Endothelial cell (in vitro differentiated cells): ENCODE results near the gene RPL13A. TPM values are rescaled to one million over a fixed set of nuclear protein-coding genes. Genes with fewer than 3 reads are reported as not detected.

ENCODE experiments used
- DNase-seq: peaks from one replicate; pipeline ENCODE4 v3.0.0; 2021; ENCODE audit warnings: low spot score
- H3K27ac Mint-ChIP-seq: one replicate; pipeline ENCODE4 v1.8.0; 2021; ENCODE audit warnings: mixed read lengths, inconsistent platforms; ENCODE audit not compliant: unreplicated experiment
- H3K27me3 Mint-ChIP-seq: one replicate; pipeline ENCODE4 v1.8.0; 2021; ENCODE audit warnings: mild to moderate bottlenecking, moderate library complexity, mixed read lengths, inconsistent platforms; ENCODE audit not compliant: unreplicated experiment
- H3K36me3 Mint-ChIP-seq: one replicate; pipeline ENCODE4 v1.8.0; 2021; ENCODE audit warnings: mild to moderate bottlenecking, low read depth, mixed read lengths, inconsistent platforms; ENCODE audit not compliant: unreplicated experiment
- H3K4me1 Mint-ChIP-seq: one replicate; pipeline ENCODE4 v1.8.0; 2021; ENCODE audit warnings: mild to moderate bottlenecking, mixed read lengths, inconsistent platforms; ENCODE audit not compliant: unreplicated experiment
- H3K4me3 Mint-ChIP-seq: one replicate; pipeline ENCODE4 v1.8.0; 2021; ENCODE audit warnings: mild to moderate bottlenecking, mixed read lengths, inconsistent platforms; ENCODE audit not compliant: unreplicated experiment
- H3K9me3 Mint-ChIP-seq: one replicate; pipeline ENCODE4 v1.8.0; 2021; ENCODE audit warnings: mixed read lengths, inconsistent platforms; ENCODE audit not compliant: unreplicated experiment
- CTCF ChIP-seq: fragments of 200-600 bp; sonication (generic); IDR thresholded peaks from one replicate; pipeline ENCODE4 v1.5.0; 2021; ENCODE audit warnings: antibody characterized with exemption; ENCODE audit not compliant: unreplicated experiment
- total RNA-seq: library from RNA; stranded (reverse); fragmentation: NEBNext Ultra II Directional; extraction: Animal tissue kit (Norgen Biotek cat#: 25700); gene quantifications from one replicate; pipeline ENCODE4 v1.2.1, GENCODE V29; 2021; ENCODE audit not compliant: unreplicated experiment

RPL13A gene
- total RNA-seq, 1 donor from 2014 or later, result 2,762 TPM

GRCh38 chr19:49506575-49507105 is 19.2 kb downstream of the RPL13A start:
- peak; percentile 89 for TF ChIP-seq CTCF
- H3K36me3 Mint-ChIP-seq, result no peaks in the 10 kb centered on the region
- DNase-seq, result peak; percentile 75
- H3K27ac Mint-ChIP-seq, result no peak overlapping the region
- H3K9me3 Mint-ChIP-seq, result no peaks in the 10 kb centered on the region
- H3K4me1 Mint-ChIP-seq, result peaks cover 11% of the 10 kb centered on the region
- peaks cover 4% of the 10 kb centered on the region for H3K27me3 Mint-ChIP-seq
- H3K4me3 Mint-ChIP-seq, result no peak overlapping the region

- DNase-seq, result no peak
- no peak overlapping the region for H3K27ac Mint-ChIP-seq
These were observed 20.5 kb downstream of the RPL13A start for GRCh38 chr19:49507803-49508494.

GRCh38 chr19:49512970-49513745 is 25.8 kb downstream of the RPL13A start:
- peaks cover 34% of the 10 kb centered on the region for H3K4me1 Mint-ChIP-seq
- H3K36me3 Mint-ChIP-seq, result peaks cover 19% of the 10 kb centered on the region
- peak overlapping the region; percentile 95 for H3K4me3 Mint-ChIP-seq
- H3K9me3 Mint-ChIP-seq, result no peaks in the 10 kb centered on the region
- TF ChIP-seq CTCF, result no peak
- H3K27ac Mint-ChIP-seq, result peak overlapping the region; percentile 74
- DNase-seq, result peak; percentile 51
- H3K27me3 Mint-ChIP-seq, result peaks cover 5% of the 10 kb centered on the region

More at GRCh38 chr19:49507803-49508494, 20.5 kb downstream of the RPL13A start:
- no peaks in the 10 kb centered on the region for H3K9me3 Mint-ChIP-seq
- peaks cover 20% of the 10 kb centered on the region for H3K4me1 Mint-ChIP-seq
- H3K36me3 Mint-ChIP-seq, result peaks cover 4% of the 10 kb centered on the region
- peaks cover 8% of the 10 kb centered on the region for H3K27me3 Mint-ChIP-seq
- no peak for TF ChIP-seq CTCF
- H3K4me3 Mint-ChIP-seq, result peak overlapping the region; percentile 17

- DNase-seq, result no peak
- Mint-ChIP-seq H3K27ac (peak overlapping the region; percentile 74), H3K4me3 (peak overlapping the region; percentile 95), H3K36me3 (peaks cover 19% of the 10 kb centered on the region), H3K9me3 (no peaks in the 10 kb centered on the region), H3K4me1 (peaks cover 33% of the 10 kb centered on the region), H3K27me3 (peaks cover 5% of the 10 kb centered on the region)
- TF ChIP-seq CTCF, result no peak
These were observed 26.3 kb downstream of the RPL13A start for GRCh38 chr19:49513746-49514118.
